K562 (cell line): ENCODE measurements around the gene MRTFB. TPM values are rescaled to one million over a fixed set of nuclear protein-coding genes. Genes with fewer than 3 reads are reported as not detected.

Source experiments
- ATAC-seq: fragments of 200-7000 bp; cut with Tn5 transposase; 3 replicates; pipeline ENCODE4 v1.9.1; 2020; ENCODE audit warnings: moderate library complexity
- BruUV-seq: library from RNA; stranded (reverse); fragments of 400-500 nt; replicated peaks from 2 replicates; lab custom pipeline; 2021; lab: Mats Ljungman, UMichigan
- CTCF ChIA-PET: fragments of 300-600 bp; formaldehyde crosslinking; extraction: SDS; loops from one replicate; lab custom pipeline; 2021; ENCODE audit warnings: low intra/inter-chr PET ratio; lab: Yijun Ruan, JAX
- POLR2A ChIA-PET: fragments of 300-600, 350-650 bp; sonication (Branson Sonifier 250); formaldehyde crosslinking; extraction: SDS; loops from one replicate; lab custom pipeline; 2021; ENCODE audit warnings: antibody characterized with exemption, inconsistent platforms; lab: Yijun Ruan, JAX
- DNase-seq, 4 experiments: peaks; one replicate each; pipeline versions ENCODE4 v3.0.0 to v3.0.0-alpha.2; 2011 to 2018; ENCODE audit warnings: low spot score in 3 of 4, mixed read lengths in 3 of 4; ENCODE audit errors: extremely low read depth in 1 of 4
- FAIRE-seq: peaks from 2 replicates; lab custom pipeline; 2011; peaks lifted over from hg19 to GRCh38; lab: Jason Lieb, UNC
- H2AFZ ChIP-seq: 2 replicates; pipeline ENCODE4 v1.6.0; 2011; ENCODE audit warnings: low read depth, low read length, control low read depth, inconsistent platforms
- H3K27ac ChIP-seq: fragments of 200-600 bp; 3 replicates; pipeline ENCODE4 v1.8.0; 2011; ENCODE audit warnings: low read depth, mild to moderate bottlenecking, control low read depth, inconsistent platforms, low read length, moderate library complexity, mixed read lengths; ENCODE audit errors: extremely low read depth
- H3K27me3 ChIP-seq, 2 experiments: fragments of 300-600 bp in 1 of 2; 2 replicates in 1 of 2; 3 replicates in 1 of 2; pipeline versions ENCODE4 v1.6.0 to v1.8.0; 2011; ENCODE audit warnings: inconsistent platforms in 2 of 2, low read length in 2 of 2, mild to moderate bottlenecking in 1 of 2, mixed read lengths in 1 of 2, moderate library complexity in 1 of 2; ENCODE audit not compliant: control insufficient read depth in 2 of 2, insufficient read depth in 2 of 2
- H3K36me3 ChIP-seq: fragments of 300-600 bp; 3 replicates; pipeline ENCODE4 v1.8.0; 2011; ENCODE audit warnings: mild to moderate bottlenecking, low read length, inconsistent platforms; ENCODE audit not compliant: control insufficient read depth, insufficient read depth
- H3K4me1 ChIP-seq, 2 experiments: fragments of 200-600 bp in 1 of 2; replicated peaks in 1 of 2; 2 replicates in 1 of 2; 3 replicates in 1 of 2; pipeline versions ENCODE4 v1.5.1 to v1.8.0; 2011; ENCODE audit warnings: inconsistent platforms in 2 of 2, low read length in 2 of 2, mild to moderate bottlenecking in 1 of 2, mixed read lengths in 1 of 2, moderate library complexity in 1 of 2; ENCODE audit not compliant: control insufficient read depth in 2 of 2, insufficient read depth in 2 of 2
- H3K4me2 ChIP-seq: 2 replicates; pipeline ENCODE4 v1.6.1; 2011; ENCODE audit warnings: low read length, control low read depth, inconsistent platforms, mixed read lengths; ENCODE audit not compliant: insufficient read depth
- H3K4me3 ChIP-seq: fragments of 200-600 bp; sonication (generic), shearing (Covaris generic); 2 replicates; pipeline ENCODE4 v1.5.1; 2016; ENCODE audit warnings: control low read depth, inconsistent platforms
- H3K79me2 ChIP-seq: fragments of 200-600 bp; 3 replicates; pipeline ENCODE4 v1.8.0; 2011; ENCODE audit warnings: low read length, inconsistent platforms; ENCODE audit not compliant: control insufficient read depth, insufficient read depth
- H3K9ac ChIP-seq, 2 experiments: 2 replicates each; pipeline versions ENCODE4 v1.6.0 to v1.6.1; 2011; ENCODE audit warnings: low read depth in 2 of 2, low read length in 2 of 2, control low read depth in 1 of 2, inconsistent platforms in 1 of 2, mild to moderate bottlenecking in 1 of 2, mixed read lengths in 1 of 2; ENCODE audit not compliant: insufficient read depth in 1 of 2
- H3K9me1 ChIP-seq: one replicate; pipeline ENCODE4 v1.6.0; 2011; ENCODE audit warnings: inconsistent platforms, mild to moderate bottlenecking, low read length, moderate library complexity; ENCODE audit not compliant: control insufficient read depth, insufficient read depth
- H3K9me3 ChIP-seq: replicated peaks from 2 replicates; pipeline ENCODE4 v1.5.1; 2011; ENCODE audit warnings: low read depth, low read length, inconsistent platforms; ENCODE audit not compliant: control insufficient read depth, insufficient read depth
- H4K20me1 ChIP-seq: replicated peaks from 2 replicates; pipeline ENCODE4 v1.6.1; 2011; ENCODE audit warnings: low read length, inconsistent platforms, mixed read lengths; ENCODE audit not compliant: control insufficient read depth, insufficient read depth
- CC2D1A ChIP-seq: fragments of 450-650 bp; IDR thresholded peaks from 2 replicates; pipeline ENCODE4 v1.6.1; 2017; ENCODE audit warnings: mild to moderate bottlenecking
- CEBPG ChIP-seq, 3 experiments: fragments of 200-800 bp in 1 of 3; sonication (Bioruptor generic) in 1 of 3; sonication (generic) in 1 of 3; formaldehyde crosslinking in 1 of 3; IDR thresholded peaks in 2 of 3; conservative IDR thresholded peaks in 1 of 3; 2 replicates each; pipeline versions ENCODE4 v1.6.1 to v1.8.0; 2016 to 2022; ENCODE audit warnings: missing compliant biosample characterization in 2 of 3, missing genetic modification characterization in 2 of 3, mild to moderate bottlenecking in 1 of 3, missing genetic modification reagents in 1 of 3
- FOXA1 ChIP-seq: fragments of 450-650 bp; IDR thresholded peaks from 2 replicates; pipeline ENCODE4 v1.6.1; 2016; ENCODE audit warnings: mild to moderate bottlenecking, borderline replicate concordance
- NCOA4 ChIP-seq: fragments of 450-650 bp; IDR thresholded peaks from 2 replicates; pipeline ENCODE4 v1.6.1; 2018; ENCODE audit warnings: mild to moderate bottlenecking; ENCODE audit not compliant: partially characterized antibody
- NR4A1 ChIP-seq, 2 experiments: fragments of 250-450 bp in 1 of 2; fragments of 450-650 bp in 1 of 2; sonication (Bioruptor Pico) in 1 of 2; IDR thresholded peaks; 2 replicates each; pipeline versions ENCODE4 v1.4.0 to v1.6.1; 2016 to 2020; ENCODE audit warnings: mild to moderate bottlenecking in 2 of 2, missing compliant biosample characterization in 1 of 2, missing genetic modification characterization in 1 of 2, moderate library complexity in 1 of 2
- PCBP2 ChIP-seq: fragments of 200-400 bp; formaldehyde crosslinking; IDR thresholded peaks from 2 replicates; pipeline ENCODE4 v1.6.1; 2018; ENCODE audit warnings: low read length, low read depth, mild to moderate bottlenecking, moderate library complexity; ENCODE audit not compliant: poor library complexity, severe bottlenecking
- RCOR1 ChIP-seq, 2 experiments: IDR thresholded peaks; 2 replicates each; pipeline ENCODE4 v1.6.1; 2012; ENCODE audit warnings: low read depth in 2 of 2, low read length in 2 of 2, borderline replicate concordance in 1 of 2, improper control_type of control experiment in 1 of 2
- RFX1 ChIP-seq: fragments of 450-650 bp; IDR thresholded peaks from 2 replicates; pipeline ENCODE4 v1.6.1; 2016; ENCODE audit warnings: mild to moderate bottlenecking, moderate library complexity
- SAP30 ChIP-seq: fragments of 200-600 bp; sonication (generic); IDR thresholded peaks from 2 replicates; pipeline ENCODE4 v1.6.1; 2012; ENCODE audit warnings: borderline replicate concordance, low read depth, mild to moderate bottlenecking, moderate library complexity, low read length, control low read depth, inconsistent platforms; ENCODE audit not compliant: insufficient read depth, poor library complexity, severe bottlenecking
- ZHX1 ChIP-seq: fragments of 150-350 bp; conservative IDR thresholded peaks from 2 replicates; pipeline ENCODE4 v1.6.1; 2014; ENCODE audit warnings: low read length
- ZNF124 ChIP-seq: sonication (generic); formaldehyde crosslinking; IDR thresholded peaks from 2 replicates; pipeline ENCODE4 v1.8.1; 2022; ENCODE audit warnings: missing genetic modification reagents
- ZNF140 ChIP-seq: fragments of 250-450 bp; sonication (Bioruptor Pico); IDR thresholded peaks from 2 replicates; pipeline ENCODE4 v1.8.0; 2021; ENCODE audit warnings: moderate library complexity, mild to moderate bottlenecking, inconsistent platforms
- ZNF24 ChIP-seq: fragments of 450-650 bp; IDR thresholded peaks from 2 replicates; pipeline ENCODE4 v1.6.1; 2016
- ZNF436 ChIP-seq: fragments of 250-450, 450-650 bp; sonication (Bioruptor Pico); formaldehyde crosslinking; IDR thresholded peaks from 2 replicates; pipeline ENCODE4 v1.7.0; 2020; ENCODE audit warnings: mild to moderate bottlenecking
- WGBS: fragments of 100-300 bp; shearing (Covaris generic); methylation state at CpG from one replicate; pipeline ENCODE4 v1.1.6; 2016; ENCODE audit warnings: low coverage, mixed read lengths; ENCODE audit not compliant: insufficient coverage; ENCODE audit errors: missing lambda C conversion rate; 5-methylcytosine and 5-hydroxymethylcytosine counted together
- in situ Hi-C: fragments of 300-500 bp; cut with MboI; formaldehyde crosslinking; loops from 4 replicates; pipeline ENCODE4 v1.15.0; 2018; ENCODE audit warnings: inconsistent platforms, mixed read lengths
- intact Hi-C: fragments of 100-400 bp; cut with micrococcal nuclease; formaldehyde crosslinking; loops from 2 replicates; pipeline ENCODE4 v1.14.2; 2022
- polyA plus RNA-seq, 8 experiments: library from polyadenylated mRNA; depleted of rRNA in 4 of 8; stranded (reverse) in 5 of 8; unstranded in 3 of 8; fragments of >200 nt; fragmentation: Nextera tagmentation in 2 of 8; fragmentation: Illumina TruSeq in 1 of 8; extraction: Ambion mirVana in 2 of 8; extraction: Trizol in 1 of 8; gene quantifications; 2 replicates each; pipeline versions ENCODE4 v1.2.1 to v1.2.3, GENCODE V29; 2011 to 2014; ENCODE audit warnings: inconsistent platforms in 1 of 8, missing spikeins in 1 of 8
- total RNA-seq, 7 experiments: library from RNA; depleted of rRNA in 6 of 7; stranded (reverse); fragments of >200 nt in 6 of 7; fragmentation: Illumina TruSeq in 2 of 7; extraction: Trizol in 2 of 7; gene quantifications; 2 replicates each; pipeline versions ENCODE4 v1.2.1 to v1.2.3, GENCODE V29; 2011 to 2021; ENCODE audit warnings: low replicate concordance in 1 of 7

The MRTFB gene
- total and polyA plus RNA-seq, 9 of the 15 experiments (the other 6 are each of a cell fraction or from before 2014, with no cell fraction given): 2.2 to 12.7 (median 7.0) TPM

GRCh38 chr16:14131774-14132695, 60.9 kb downstream of the MRTFB start:
- FAIRE-seq (no peak), DNase-seq (no peak), ATAC-seq (no peak)
- H3K4me1 ChIP-seq: peaks cover 8 to 16% of the 10 kb centered on the region in 2 experiments; a peak in 4 of 5 replicates
- POLR2A ChIA-PET: no interaction called here
- no TSS peak for BruUV-seq
- no peaks in the 10 kb centered on the region for H4K20me1 ChIP-seq
- H2AFZ ChIP-seq: no peak overlapping the region
- 68% methylated on average over 4 of the region's 4 CpGs for WGBS
- TF ChIP-seq RFX1 (no peak), ZNF124 (CRISPR knock-in tag) (no peak), ZNF24 (no peak), PCBP2 (no peak), ZNF436 (CRISPR knock-in tag) (no peak), NCOA4 (no peak), CC2D1A (no peak), CEBPG (CRISPR knock-in tag; IDR thresholded peaks at IDR 0.05) (no peak), CEBPG (tag; conservative IDR thresholded peaks at IDR 0.05 in 1 of 2, IDR thresholded peaks at IDR 0.05 in 1 of 2) (no peak), FOXA1 (no peak), NR4A1 (CRISPR knock-in tag; IDR thresholded peaks at IDR 0.05) (no peak), NR4A1 (tag; IDR thresholded peaks at IDR 0.05) (no peak), ZNF140 (CRISPR knock-in tag) (no peak), ZHX1 (no peak), SAP30 (no peak), RCOR1 (IDR thresholded peaks at IDR 0.05; ENCODE audit: borderline replicate concordance in 1 of 2, low read depth in 2 of 2, low read length in 2 of 2) (no peak)
- H3K27ac ChIP-seq: peak overlapping the region; percentile 9; the same call in 1 of the 3 replicates
- no peaks in the 10 kb centered on the region for H3K27me3 ChIP-seq
- in situ Hi-C loops (no loop called here), intact Hi-C loops (no loop called here)
- no peak overlapping the region for H3K4me2 ChIP-seq
- no peaks in the 10 kb centered on the region for H3K9me1 ChIP-seq
- H3K9ac ChIP-seq: no peak overlapping the region
- H3K79me2 ChIP-seq: peaks cover 25% of the 10 kb centered on the region; the same call in 2 of the 3 replicates
- H3K36me3 ChIP-seq: no peaks in the 10 kb centered on the region; the same call in 2 of the 3 replicates
- peaks cover 3% of the 10 kb centered on the region; the same call in 1 of the 2 replicates for H3K9me3 ChIP-seq
- no peak overlapping the region for H3K4me3 ChIP-seq
- CTCF ChIA-PET: interaction anchor here (0.6 kb wide), 1 partner anchor 116 kb away, joined by 3 read pairs; no protein-coding TSS in a partner anchor
